Measurements from ENCODE around the gene NTNG1.

- no peak for TF ChIP-seq EZH2 (IDR thresholded peaks at IDR 0.05)
- no peak for TF ChIP-seq CTCF (IDR thresholded peaks at IDR 0.05)
These were observed 224.8 kb downstream of the NTNG1 start for GRCh38 chr1:107365527-107366240.

Measured in neural progenitor cell (in vitro differentiated cells).